Cardiac muscle cell (in vitro differentiated cells and primary cell): ENCODE measurements around the gene CFAP54. TPM values are rescaled to one million over a fixed set of nuclear protein-coding genes. Genes with fewer than 3 reads are reported as not detected.

ENCODE experiments used
- DNase-seq, 2 donors: peaks; one replicate each; pipeline versions ENCODE4 v3.0.0 to v3.0.0-alpha.2; 2010 to 2017; ENCODE audit warnings: low read depth in 1 of 2, low spot score in 1 of 2
- H3K27ac ChIP-seq: fragments of 200-600 bp; sonication (generic); 2 replicates; pipeline ENCODE4 v1.5.1; 2016
- H3K27me3 ChIP-seq: fragments of 200-600 bp; sonication (generic); 2 replicates; pipeline ENCODE4 v1.6.0; 2016; ENCODE audit warnings: control low read depth
- H3K36me3 ChIP-seq: fragments of 200-600 bp; sonication (generic); 2 replicates; pipeline ENCODE4 v1.5.1; 2016; ENCODE audit warnings: control low read depth
- H3K4me1 ChIP-seq: fragments of 200-600 bp; sonication (generic); 2 replicates; pipeline ENCODE4 v1.8.1; 2017; ENCODE audit warnings: low read depth, mild to moderate bottlenecking, mixed run types
- H3K4me3 ChIP-seq: fragments of 200-600 bp; sonication (generic); 2 replicates; pipeline ENCODE4 v1.5.1; 2016; ENCODE audit warnings: mild to moderate bottlenecking
- H3K9me3 ChIP-seq: fragments of 200-600 bp; sonication (generic); 2 replicates; pipeline ENCODE4 v1.5.1; 2017; ENCODE audit warnings: low read depth, mild to moderate bottlenecking, control low read depth
- CTCF ChIP-seq: IDR thresholded peaks from 2 replicates; pipeline ENCODE4 v1.5.1; 2012; ENCODE audit warnings: low read depth, mild to moderate bottlenecking, low read length
- polyA plus RNA-seq: library from polyadenylated mRNA; unstranded; fragments of >200 nt; fragmentation: Nextera tagmentation; extraction: Ambion mirVana; gene quantifications from 2 replicates; pipeline ENCODE4 v1.2.1, GENCODE V29; 2016
- total RNA-seq: library from RNA; depleted of rRNA; stranded (reverse); fragments of >200 nt; gene quantifications from 2 replicates; pipeline ENCODE4 v1.2.3, GENCODE V29; 2016

CFAP54 gene
- total and polyA plus RNA-seq, 2 experiments from 2014 or later = 0.86 to 2.0 TPM

- Histone ChIP-seq H3K27ac (no peak overlapping the region), H3K9me3 (no peaks in the 10 kb centered on the region), H3K36me3 (no peaks in the 10 kb centered on the region), H3K4me1 (no peaks in the 10 kb centered on the region), H3K27me3 (no peaks in the 10 kb centered on the region), H3K4me3 (no peak overlapping the region)
- DNase-seq = no peak
- no peak for TF ChIP-seq CTCF
Measured at GRCh38 chr12:96773031-96773430, 283.7 kb downstream of the CFAP54 start.

DNA sequence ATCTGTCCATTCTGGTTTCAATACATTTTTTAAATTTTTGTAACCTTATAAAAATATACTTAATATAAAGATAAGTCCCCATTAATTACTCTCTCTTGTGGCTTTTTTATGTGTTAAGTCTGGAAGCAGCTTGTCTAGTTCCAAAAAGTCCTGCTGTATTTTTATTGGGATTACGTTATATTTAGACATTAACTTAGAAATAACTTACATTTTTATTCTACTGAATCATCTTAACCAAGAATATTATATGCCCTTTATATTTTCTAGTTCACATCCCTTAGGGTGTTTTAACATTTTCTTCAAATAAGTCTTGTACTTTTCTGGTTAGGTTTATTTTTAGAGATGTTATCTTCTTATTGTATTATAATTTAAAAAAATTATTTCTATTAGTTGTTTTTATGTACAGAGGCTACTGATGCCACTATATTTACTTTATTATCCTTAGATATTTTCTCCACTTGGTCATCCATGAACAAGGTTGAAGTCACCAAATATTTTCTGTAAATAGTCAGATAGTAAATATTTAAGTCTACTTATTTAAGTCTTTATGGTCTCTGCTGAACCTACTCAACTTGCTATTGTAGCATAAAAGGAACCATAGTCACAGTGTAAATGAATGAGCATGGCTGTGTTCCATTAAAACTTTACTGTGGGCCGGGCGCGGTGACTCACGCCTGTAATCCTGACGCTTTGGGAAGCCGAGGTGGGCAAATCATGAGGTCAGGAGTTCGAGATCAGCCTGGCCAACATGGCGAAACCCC, 285.3 kb downstream of the CFAP54 start:
- Histone ChIP-seq H3K36me3 (no peaks in the 10 kb centered on the region), H3K4me3 (no peak overlapping the region), H3K27me3 (no peaks in the 10 kb centered on the region), H3K4me1 (no peaks in the 10 kb centered on the region), H3K9me3 (no peaks in the 10 kb centered on the region), H3K27ac (no peak overlapping the region)
- TF ChIP-seq CTCF = no peak
- DNase-seq = no peak

DNA sequence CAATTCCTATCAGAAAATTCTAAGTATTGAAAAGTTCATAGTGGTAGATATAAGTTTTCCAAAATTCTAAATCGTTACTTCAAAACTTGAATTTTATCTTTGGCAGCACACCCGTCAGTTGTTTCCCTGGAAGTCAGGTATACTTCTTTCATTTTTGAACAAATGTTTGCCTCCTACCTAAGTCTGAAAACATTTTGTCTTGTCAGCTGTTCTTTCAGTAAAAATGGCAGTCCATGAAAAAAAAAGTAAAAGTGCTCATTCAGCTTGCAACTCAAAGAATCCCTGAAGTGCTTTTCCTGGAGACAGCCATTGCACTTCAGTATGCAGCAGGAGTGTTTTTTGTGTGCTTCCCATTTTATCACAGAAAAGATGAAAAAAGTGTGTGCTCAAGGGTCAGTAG, 287.5 kb downstream of the CFAP54 start:
- H3K4me3 ChIP-seq = no peak overlapping the region
- TF ChIP-seq CTCF = no peak
- no peaks in the 10 kb centered on the region for H3K27me3 ChIP-seq
- H3K36me3 ChIP-seq = no peaks in the 10 kb centered on the region
- H3K27ac ChIP-seq = no peak overlapping the region
- H3K9me3 ChIP-seq = no peaks in the 10 kb centered on the region
- no peak for DNase-seq
- H3K4me1 ChIP-seq = no peaks in the 10 kb centered on the region

DNA sequence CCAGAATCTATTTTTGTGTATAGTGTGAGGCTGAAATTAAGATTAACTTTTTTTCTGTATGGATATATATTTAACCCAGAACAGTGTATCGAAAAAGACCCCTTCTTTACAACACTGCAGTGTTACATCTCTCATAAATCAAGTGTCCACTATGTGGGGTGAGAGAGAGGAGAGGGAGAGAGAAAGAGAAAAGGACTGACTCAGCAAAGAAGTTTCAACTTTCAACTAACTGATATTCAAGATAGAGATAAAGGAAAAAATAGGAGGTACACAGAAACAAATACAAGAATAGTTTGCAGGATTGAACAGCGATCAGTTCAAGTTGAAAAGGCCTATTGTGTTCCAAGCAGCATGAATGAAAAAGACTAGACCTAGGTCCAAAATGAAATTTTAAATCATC, 291.0 kb downstream of the CFAP54 start:
- no peak overlapping the region for H3K27ac ChIP-seq
- no peak for DNase-seq
- no peaks in the 10 kb centered on the region for H3K4me1 ChIP-seq
- TF ChIP-seq CTCF = no peak
- H3K9me3 ChIP-seq = no peaks in the 10 kb centered on the region
- H3K36me3 ChIP-seq = no peaks in the 10 kb centered on the region
- H3K4me3 ChIP-seq = no peak overlapping the region
- no peaks in the 10 kb centered on the region for H3K27me3 ChIP-seq

DNA sequence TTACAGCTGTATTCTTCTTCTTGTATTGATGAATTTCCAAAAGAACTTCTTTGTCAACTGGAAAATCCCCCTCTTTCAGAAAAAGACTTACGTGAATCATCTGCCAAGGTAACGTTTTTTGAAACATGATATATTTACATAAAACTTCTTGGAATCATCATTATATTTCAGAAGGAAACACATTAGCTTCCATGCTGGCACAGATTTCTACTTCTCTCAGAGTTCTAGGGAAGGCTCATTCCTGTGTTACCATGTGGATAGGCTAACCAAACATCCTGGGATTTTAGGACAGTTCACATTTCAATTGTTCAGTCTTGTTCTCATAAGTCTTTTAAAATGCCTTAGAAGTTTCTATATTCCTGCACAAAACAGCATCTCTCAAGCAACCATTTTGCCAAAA, 297.4 kb downstream of the CFAP54 start:
- no peaks in the 10 kb centered on the region for H3K9me3 ChIP-seq
- no peak for DNase-seq
- no peak for TF ChIP-seq CTCF
- H3K36me3 ChIP-seq = no peaks in the 10 kb centered on the region
- H3K27ac ChIP-seq = no peak overlapping the region
- H3K4me3 ChIP-seq = no peak overlapping the region
- H3K4me1 ChIP-seq = no peaks in the 10 kb centered on the region
- H3K27me3 ChIP-seq = no peaks in the 10 kb centered on the region
